Panc1 (cell line): ENCODE results near the gene CLIC4. TPM values are rescaled to one million over a fixed set of nuclear protein-coding genes. Genes with fewer than 3 reads are reported as not detected.

Source experiments
- ATAC-seq: fragments of 200-7000 bp; cut with Tn5 transposase; 2 replicates; pipeline ENCODE4 v1.9.1; 2020; ENCODE audit warnings: mild to moderate bottlenecking, moderate library complexity
- BruUV-seq: library from RNA; stranded (reverse); fragments of 400-500 nt; replicated peaks from 2 replicates; lab custom pipeline; 2021; lab: Mats Ljungman, UMichigan
- CTCF ChIA-PET: fragments of 300-600 bp; sonication (Branson Sonifier 250); formaldehyde crosslinking; loops from one replicate; lab custom pipeline; 2022; ENCODE audit warnings: antibody characterized with exemption; lab: Charles Lee
- POLR2A ChIA-PET: fragments of 300-600 bp; sonication (Branson Sonifier 250); formaldehyde crosslinking; loops from one replicate; lab custom pipeline; 2022; ENCODE audit warnings: antibody characterized with exemption; lab: Charles Lee
- DNase-seq: peaks from one replicate; pipeline ENCODE4 v3.0.0-alpha.2; 2010; ENCODE audit warnings: low read depth, low spot score
- H3K27ac ChIP-seq: 2 replicates; pipeline ENCODE4 v1.5.1; 2011; ENCODE audit warnings: mild to moderate bottlenecking, low read length, inconsistent platforms
- H3K27me3 ChIP-seq: fragments of 200-500 bp; sonication (Bioruptor generic); 2 replicates; pipeline ENCODE4 v1.6.0; 2014; ENCODE audit warnings: low read length, inconsistent platforms; ENCODE audit not compliant: control insufficient read depth, insufficient read depth
- H3K36me3 ChIP-seq: fragments of 200-500 bp; sonication (Bioruptor generic); 2 replicates; pipeline ENCODE4 v1.5.1; 2014; ENCODE audit warnings: inconsistent platforms, mild to moderate bottlenecking, low read length, moderate library complexity; ENCODE audit not compliant: control insufficient read depth, insufficient read depth
- H3K4me1 ChIP-seq: 2 replicates; pipeline ENCODE4 v1.5.1; 2011; ENCODE audit warnings: inconsistent platforms, mild to moderate bottlenecking, low read length, moderate library complexity; ENCODE audit not compliant: control insufficient read depth, insufficient read depth
- H3K4me3 ChIP-seq, 2 experiments: 2 replicates each; pipeline ENCODE4 v1.5.1; 2011 to 2012; ENCODE audit warnings: low read depth in 2 of 2, low read length in 2 of 2, mild to moderate bottlenecking in 2 of 2, inconsistent platforms in 1 of 2, moderate library complexity in 1 of 2
- H3K9me3 ChIP-seq: fragments of 200-500 bp; sonication (Bioruptor generic); 2 replicates; pipeline ENCODE4 v1.5.1; 2014; ENCODE audit warnings: low read depth, mild to moderate bottlenecking, inconsistent platforms, low read length, moderate library complexity; ENCODE audit not compliant: control insufficient read depth, insufficient read depth
- POLR2AphosphoS5 ChIP-seq: IDR thresholded peaks from 2 replicates; pipeline ENCODE4 v1.6.1; 2012; ENCODE audit warnings: mild to moderate bottlenecking, low read depth, low read length, moderate library complexity
- REST ChIP-seq, 2 experiments: IDR thresholded peaks; 2 replicates each; pipeline ENCODE4 v1.6.1; 2011 to 2012; ENCODE audit warnings: low read depth in 2 of 2, control low read depth in 1 of 2, low read length in 1 of 2, mild to moderate bottlenecking in 1 of 2, moderate library complexity in 1 of 2; ENCODE audit not compliant: insufficient read depth in 1 of 2
- SIN3A ChIP-seq: IDR thresholded peaks from 2 replicates; pipeline ENCODE4 v1.6.1; 2012; ENCODE audit warnings: low read depth, mild to moderate bottlenecking, low read length, moderate library complexity, borderline replicate concordance; ENCODE audit not compliant: insufficient read depth
- TCF7L2 ChIP-seq: IDR thresholded peaks from 2 replicates; pipeline ENCODE4 v1.6.1; 2011; ENCODE audit warnings: mild to moderate bottlenecking, low read depth, low read length, inconsistent platforms
- in situ Hi-C: cut with HindIII; loops from 2 replicates; pipeline ENCODE4 v1.10.0; 2016; ENCODE audit warnings: low sequenced_read_pairs, low pct_unique_long_range_greater_than_20kb
- intact Hi-C: fragments of 100-400 bp; cut with micrococcal nuclease; formaldehyde crosslinking; loops from one replicate; pipeline ENCODE4 v1.10.0; 2022; ENCODE audit not compliant: unreplicated experiment
- total RNA-seq: library from RNA; stranded (reverse); gene quantifications from one replicate; pipeline ENCODE4 v1.2.1, GENCODE V29; 2021; ENCODE audit not compliant: unreplicated experiment
- TF ChIP-seq, protein P1 (sequence below): fragments of 450-650 bp; IDR thresholded peaks from 2 replicates; pipeline ENCODE4 v1.5.1; 2017; ENCODE audit warnings: mild to moderate bottlenecking

CLIC4 gene
- total RNA-seq, 1 experiment from 2014 or later: 123 TPM

DNA sequence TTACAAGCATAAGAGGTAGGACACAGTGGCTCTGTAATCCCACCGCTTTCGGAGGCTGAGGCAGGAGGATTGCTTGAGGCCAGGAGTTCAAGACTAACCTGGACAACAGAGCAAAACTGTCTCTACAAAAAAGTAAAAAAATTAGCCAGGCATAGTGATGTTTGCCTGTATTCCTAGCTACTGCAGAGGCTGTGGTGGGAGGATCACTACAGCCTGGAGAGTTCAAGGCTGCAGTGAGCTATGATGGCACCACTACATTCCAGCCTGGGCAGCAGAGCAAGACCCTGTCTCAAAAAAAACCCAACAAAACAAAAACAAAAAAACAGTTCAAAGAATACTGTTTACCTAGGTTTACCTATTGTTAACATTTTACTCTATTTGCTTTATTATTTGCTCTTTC is 37.4 kb downstream of the CLIC4 start:
- ATAC-seq (no peak), DNase-seq (no peak)
- Histone ChIP-seq H3K27me3 (no peaks in the 10 kb centered on the region), H3K9me3 (no peaks in the 10 kb centered on the region), H3K4me3 (no peak overlapping the region), H3K36me3 (no peaks in the 10 kb centered on the region), H3K4me1 (no peaks in the 10 kb centered on the region), H3K27ac (no peak overlapping the region)
- no TSS peak for BruUV-seq
- in situ Hi-C loops: no loop called here
- POLR2A ChIA-PET: no interaction called here
- CTCF ChIA-PET: interaction anchor here (0.6 kb wide), 1 partner anchor 11 kb away, joined by 3 read pairs; no protein-coding TSS in a partner anchor
- intact Hi-C loops: no loop called here
- TF ChIP-seq, protein P1, sequence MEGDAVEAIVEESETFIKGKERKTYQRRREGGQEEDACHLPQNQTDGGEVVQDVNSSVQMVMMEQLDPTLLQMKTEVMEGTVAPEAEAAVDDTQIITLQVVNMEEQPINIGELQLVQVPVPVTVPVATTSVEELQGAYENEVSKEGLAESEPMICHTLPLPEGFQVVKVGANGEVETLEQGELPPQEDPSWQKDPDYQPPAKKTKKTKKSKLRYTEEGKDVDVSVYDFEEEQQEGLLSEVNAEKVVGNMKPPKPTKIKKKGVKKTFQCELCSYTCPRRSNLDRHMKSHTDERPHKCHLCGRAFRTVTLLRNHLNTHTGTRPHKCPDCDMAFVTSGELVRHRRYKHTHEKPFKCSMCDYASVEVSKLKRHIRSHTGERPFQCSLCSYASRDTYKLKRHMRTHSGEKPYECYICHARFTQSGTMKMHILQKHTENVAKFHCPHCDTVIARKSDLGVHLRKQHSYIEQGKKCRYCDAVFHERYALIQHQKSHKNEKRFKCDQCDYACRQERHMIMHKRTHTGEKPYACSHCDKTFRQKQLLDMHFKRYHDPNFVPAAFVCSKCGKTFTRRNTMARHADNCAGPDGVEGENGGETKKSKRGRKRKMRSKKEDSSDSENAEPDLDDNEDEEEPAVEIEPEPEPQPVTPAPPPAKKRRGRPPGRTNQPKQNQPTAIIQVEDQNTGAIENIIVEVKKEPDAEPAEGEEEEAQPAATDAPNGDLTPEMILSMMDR: no peak
- no peak for TF ChIP-seq REST (IDR thresholded peaks at IDR 0.05; ENCODE audit: insufficient read depth in 1 of 2, low read depth in 2 of 2, low read length in 1 of 2)
- no peak for TF ChIP-seq TCF7L2
- TF ChIP-seq POLR2AphosphoS5: no peak
- no peak for TF ChIP-seq SIN3A

DNA sequence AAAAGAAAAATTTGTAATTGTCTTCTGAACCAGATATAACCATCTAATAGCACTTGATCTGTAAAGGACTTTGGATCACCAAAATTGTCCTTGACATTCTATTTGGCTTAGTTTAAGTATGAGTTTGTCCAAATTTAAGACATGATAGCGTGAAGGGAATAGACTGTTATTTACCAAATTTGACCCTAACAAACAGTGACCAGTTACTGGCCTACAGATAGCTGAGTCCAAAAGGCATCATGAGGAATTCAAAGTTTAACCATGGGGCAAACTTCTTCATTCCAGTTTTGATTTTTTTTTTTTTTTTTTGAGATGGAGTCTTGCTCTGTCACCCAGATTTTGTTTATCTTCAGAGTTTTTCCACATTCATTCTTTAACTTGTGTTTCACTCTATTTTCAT is 38.5 kb downstream of the CLIC4 start:
- ATAC-seq (no peak), DNase-seq (no peak)
- POLR2A ChIA-PET: interaction anchor here (0.6 kb wide), 1 partner anchor 39 kb away, joined by 3 read pairs; the partner anchor contains the start of gene CLIC4
- in situ Hi-C loops (no loop called here), intact Hi-C loops (no loop called here)
- BruUV-seq: no TSS peak
- Histone ChIP-seq H3K27ac (no peak overlapping the region), H3K4me3 (no peak overlapping the region), H3K4me1 (no peaks in the 10 kb centered on the region), H3K36me3 (no peaks in the 10 kb centered on the region), H3K9me3 (no peaks in the 10 kb centered on the region), H3K27me3 (no peaks in the 10 kb centered on the region)
- CTCF ChIA-PET: interaction anchor here (0.7 kb wide), 1 partner anchor 1012 kb away, joined by 6 read pairs; no protein-coding TSS in a partner anchor
- TF ChIP-seq, protein P1: no peak
- TF ChIP-seq TCF7L2 (no peak), SIN3A (no peak), POLR2AphosphoS5 (no peak)
